Measurements from ENCODE around the gene JAKMIP1.

GRCh38 chr4:6038711-6039110 lies 161.6 kb downstream of the JAKMIP1 start:
- TF ChIP-seq POLR2A (IDR thresholded peaks at IDR 0.05; ENCODE audit: low read depth, low read length), result no peak
- TF ChIP-seq TAF1 (IDR thresholded peaks at IDR 0.05; ENCODE audit: low read depth, low read length), result no peak
- no peak for TF ChIP-seq SPI1 (IDR thresholded peaks at IDR 0.05; ENCODE audit: low read depth, low read length)
- TF ChIP-seq POLR2AphosphoS5 (IDR thresholded peaks at IDR 0.05; ENCODE audit: low read depth, low read length), result no peak
- TF ChIP-seq POU2F2 (IDR thresholded peaks at IDR 0.05; ENCODE audit: low read depth, low read length), result no peak
